Hematopoietic multipotent progenitor cell treated with erythropoietin and hydrocortisone succinate and interleukin-3 and kit ligand, for 17 days (in vitro differentiated cells): ENCODE measurements around the gene SHPK.

Experiments
- DNase-seq: peaks from one replicate; pipeline ENCODE4 v3.0.0-alpha.2; 2015; ENCODE audit warnings: low spot score

Gene SHPK

GRCh38 chr17:3659541-3660111 lies 23.6 kb upstream of the SHPK start:
- no peak for DNase-seq

GRCh38 chr17:3658784-3659449 lies 22.9 kb upstream of the SHPK start:
- DNase-seq: no peak

GRCh38 chr17:3657874-3658783 lies 22.1 kb upstream of the SHPK start:
- no peak for DNase-seq

GRCh38 chr17:3657588-3657869 lies 21.5 kb upstream of the SHPK start:
- no peak for DNase-seq

- DNase-seq: no peak
Measured at GRCh38 chr17:3656755-3657587, 20.9 kb upstream of the SHPK start.

GRCh38 chr17:3656353-3656752 lies 20.3 kb upstream of the SHPK start:
- no peak for DNase-seq

GRCh38 chr17:3655766-3656165 lies 19.7 kb upstream of the SHPK start:
- no peak for DNase-seq

GRCh38 chr17:3647769-3648555 lies 11.9 kb upstream of the SHPK start:
- peak; percentile 46 for DNase-seq

- DNase-seq: no peak
Measured at GRCh38 chr17:3647251-3647650, 11.2 kb upstream of the SHPK start.

GRCh38 chr17:3645310-3645709 lies 9.3 kb upstream of the SHPK start:
- DNase-seq: no peak

GRCh38 chr17:3643889-3644349 lies 7.9 kb upstream of the SHPK start:
- no peak for DNase-seq

- no peak for DNase-seq
Measured at GRCh38 chr17:3641717-3642486, 5.9 kb upstream of the SHPK start.

GRCh38 chr17:3641014-3641413 lies 5.0 kb upstream of the SHPK start:
- no peak for DNase-seq

GRCh38 chr17:3639981-3640596 lies 4.0 kb upstream of the SHPK start:
- DNase-seq: peak; percentile 55

GRCh38 chr17:3636908-3637373 lies 891 bp upstream of the SHPK start:
- no peak for DNase-seq

- no peak for DNase-seq
Measured at GRCh38 chr17:3635474-3636153, 436 bp downstream of the SHPK start.

GRCh38 chr17:3632287-3632686 lies 3.8 kb downstream of the SHPK start:
- no peak for DNase-seq

GRCh38 chr17:3630781-3631180 lies 5.3 kb downstream of the SHPK start:
- DNase-seq: no peak

GRCh38 chr17:3627769-3628167 lies 8.3 kb downstream of the SHPK start:
- no peak for DNase-seq
